Dedifferentiated amniotic fluid mesenchymal stem cell (primary cell): ENCODE measurements around the gene EEIG1.

ENCODE experiments used
- DNase-seq: peaks from one replicate; pipeline ENCODE4 v3.0.0-alpha.2; 2016; ENCODE audit errors: extremely low spot score

Gene EEIG1

GRCh38 chr9:127959841-127960409, 20.9 kb downstream of the EEIG1 start:
- no peak for DNase-seq

GRCh38 chr9:127959398-127959797, 21.4 kb downstream of the EEIG1 start:
- DNase-seq: no peak

GRCh38 chr9:127958728-127959127, 22.1 kb downstream of the EEIG1 start:
- no peak for DNase-seq

- DNase-seq: no peak
Observed at GRCh38 chr9:127955294-127956015, 25.3 kb downstream of the EEIG1 start.

- DNase-seq: no peak
Observed at GRCh38 chr9:127954831-127955293, 25.9 kb downstream of the EEIG1 start.

- no peak for DNase-seq
Observed at GRCh38 chr9:127953768-127954505, 26.9 kb downstream of the EEIG1 start.

- DNase-seq: no peak
Observed at GRCh38 chr9:127953154-127953553, 27.6 kb downstream of the EEIG1 start.

GRCh38 chr9:127950513-127951289, 30.1 kb downstream of the EEIG1 start:
- no peak for DNase-seq

GRCh38 chr9:127949827-127950512, 30.8 kb downstream of the EEIG1 start:
- DNase-seq: no peak

GRCh38 chr9:127947841-127948710, 32.7 kb downstream of the EEIG1 start:
- no peak for DNase-seq

- no peak for DNase-seq
Observed at GRCh38 chr9:127946728-127947127, 34.1 kb downstream of the EEIG1 start.

- no peak for DNase-seq
Observed at GRCh38 chr9:127945942-127946341, 34.8 kb downstream of the EEIG1 start.

- no peak for DNase-seq
Observed at GRCh38 chr9:127945338-127945737, 35.5 kb downstream of the EEIG1 start.

- DNase-seq: no peak
Observed at GRCh38 chr9:127944586-127945218, 36.1 kb downstream of the EEIG1 start.

GRCh38 chr9:127943731-127944144, 37.1 kb downstream of the EEIG1 start:
- peak; percentile 32 for DNase-seq

- no peak for DNase-seq
Observed at GRCh38 chr9:127943011-127943662, 37.7 kb downstream of the EEIG1 start.

- peak; percentile 20 for DNase-seq
Observed at GRCh38 chr9:127942216-127943010, 38.4 kb downstream of the EEIG1 start.

- DNase-seq: no peak
Observed at GRCh38 chr9:127941961-127942215, 38.9 kb downstream of the EEIG1 start.
